CD4-positive, alpha-beta T cell treated with Interleukin-1 beta for 1 hour (primary cell): ENCODE results near the gene TECPR2.

Experiments
- DNase-seq, 2 donors: peaks; one replicate each; pipeline ENCODE4 v3.0.0-alpha.2; 2020 to 2022

TECPR2 gene

GRCh38 chr14:102387086-102387485 is 24.3 kb downstream of the TECPR2 start:
- DNase-seq, result no peak

- DNase-seq, result no peak
Measured at GRCh38 chr14:102389246-102389645, 26.5 kb downstream of the TECPR2 start.

- DNase-seq, result no peak
Measured at GRCh38 chr14:102390064-102390855, 27.5 kb downstream of the TECPR2 start.

GRCh38 chr14:102392506-102392905 is 29.8 kb downstream of the TECPR2 start:
- DNase-seq, result no peak

- DNase-seq, result no peak
Measured at GRCh38 chr14:102394717-102395375, 32.1 kb downstream of the TECPR2 start.

GRCh38 chr14:102396521-102396920 is 33.8 kb downstream of the TECPR2 start:
- no peak for DNase-seq

- DNase-seq, result no peak
Measured at GRCh38 chr14:102403028-102403427, 40.3 kb downstream of the TECPR2 start.

GRCh38 chr14:102407258-102407657 is 44.5 kb downstream of the TECPR2 start:
- DNase-seq, result no peak

GRCh38 chr14:102408724-102409123 is 46.0 kb downstream of the TECPR2 start:
- DNase-seq, result no peak

- DNase-seq, result no peak
Measured at GRCh38 chr14:102415671-102416070, 52.9 kb downstream of the TECPR2 start.

- DNase-seq, result no peak
Measured at GRCh38 chr14:102417001-102417431, 54.3 kb downstream of the TECPR2 start.

- DNase-seq, result no peak
Measured at GRCh38 chr14:102417646-102418045, 54.9 kb downstream of the TECPR2 start.

GRCh38 chr14:102418169-102418852 is 55.6 kb downstream of the TECPR2 start:
- DNase-seq, result no peak

- no peak for DNase-seq
Measured at GRCh38 chr14:102418853-102419240, 56.1 kb downstream of the TECPR2 start.

- no peak for DNase-seq
Measured at GRCh38 chr14:102419276-102419675, 56.5 kb downstream of the TECPR2 start.

GRCh38 chr14:102419716-102420115 is 57.0 kb downstream of the TECPR2 start:
- DNase-seq, result no peak

- no peak for DNase-seq
Measured at GRCh38 chr14:102421411-102422057, 58.8 kb downstream of the TECPR2 start.

GRCh38 chr14:102424520-102424919 is 61.8 kb downstream of the TECPR2 start:
- DNase-seq, result no peak

GRCh38 chr14:102424923-102425322 is 62.2 kb downstream of the TECPR2 start:
- no peak for DNase-seq

GRCh38 chr14:102426796-102427195 is 64.1 kb downstream of the TECPR2 start:
- no peak for DNase-seq

GRCh38 chr14:102427642-102428041 is 64.9 kb downstream of the TECPR2 start:
- DNase-seq, result no peak

- no peak for DNase-seq
Measured at GRCh38 chr14:102430212-102430908, 67.6 kb downstream of the TECPR2 start.

- no peak for DNase-seq
Measured at GRCh38 chr14:102431751-102432150, 69.0 kb downstream of the TECPR2 start.
